Activated T-helper 17 cell treated with anti-CD3 and anti-CD28 coated beads, Interleukin-2, amount 50 U/mL, for 72 hours (primary cell): Measurements from ENCODE around the gene ACTL8. TPM values are rescaled to one million over a fixed set of nuclear protein-coding genes. Genes with fewer than 3 reads are reported as not detected.

Experiments used
- ATAC-seq: fragments of 150-1000 bp; cut with Tn5 transposase; replicated peaks from 2 replicates; pipeline ENCODE4 v1.10.0; 2021; ENCODE audit warnings: mild to moderate bottlenecking, moderate library complexity
- H3K27ac Mint-ChIP-seq: one replicate; pipeline ENCODE4 v1.8.0; 2022; ENCODE audit warnings: mixed read lengths
- H3K27me3 Mint-ChIP-seq: one replicate; pipeline ENCODE4 v1.8.0; 2022; ENCODE audit warnings: mixed read lengths
- H3K36me3 Mint-ChIP-seq: one replicate; pipeline ENCODE4 v1.8.0; 2022; ENCODE audit warnings: low read depth, mild to moderate bottlenecking, mixed read lengths
- H3K4me1 Mint-ChIP-seq: one replicate; pipeline ENCODE4 v1.8.0; 2022; ENCODE audit warnings: mixed read lengths
- H3K4me3 Mint-ChIP-seq: one replicate; pipeline ENCODE4 v1.8.0; 2022; ENCODE audit warnings: mild to moderate bottlenecking, mixed read lengths
- H3K9me3 Mint-ChIP-seq: one replicate; pipeline ENCODE4 v1.8.0; 2022; ENCODE audit warnings: mixed read lengths
- total RNA-seq, 2 donors: library from RNA; stranded (reverse); gene quantifications; one replicate each; pipeline ENCODE4 v1.2.3, GENCODE V29; 2022

Gene ACTL8
- total RNA-seq, 2 donors from 2014 or later, result 0.28 TPM; not detected in 1

- H3K36me3 Mint-ChIP-seq, result no peaks in the 10 kb centered on the region
- H3K4me3 Mint-ChIP-seq, result no peak overlapping the region
- no peak for ATAC-seq
- H3K27ac Mint-ChIP-seq, result no peak overlapping the region
- H3K27me3 Mint-ChIP-seq, result peaks cover 9% of the 10 kb centered on the region
- H3K4me1 Mint-ChIP-seq, result no peaks in the 10 kb centered on the region
- H3K9me3 Mint-ChIP-seq, result no peaks in the 10 kb centered on the region
Observed at GRCh38 chr1:17770983-17771382, 15.8 kb downstream of the ACTL8 start.

- H3K27ac Mint-ChIP-seq, result no peak overlapping the region
- no peaks in the 10 kb centered on the region for H3K9me3 Mint-ChIP-seq
- peaks cover 4% of the 10 kb centered on the region for H3K27me3 Mint-ChIP-seq
- no peaks in the 10 kb centered on the region for H3K4me1 Mint-ChIP-seq
- H3K36me3 Mint-ChIP-seq, result no peaks in the 10 kb centered on the region
- ATAC-seq, result no peak
- H3K4me3 Mint-ChIP-seq, result no peak overlapping the region
Observed at GRCh38 chr1:17772615-17773212, 17.6 kb downstream of the ACTL8 start.

- Mint-ChIP-seq H3K9me3 (no peaks in the 10 kb centered on the region), H3K4me3 (no peak overlapping the region), H3K27me3 (peaks cover 4% of the 10 kb centered on the region), H3K27ac (no peak overlapping the region), H3K36me3 (no peaks in the 10 kb centered on the region), H3K4me1 (no peaks in the 10 kb centered on the region)
- no peak for ATAC-seq
Observed at GRCh38 chr1:17773591-17774326, 18.6 kb downstream of the ACTL8 start.

GRCh38 chr1:17774452-17774851, 19.3 kb downstream of the ACTL8 start:
- H3K4me1 Mint-ChIP-seq, result no peaks in the 10 kb centered on the region
- peaks cover 7% of the 10 kb centered on the region for H3K27me3 Mint-ChIP-seq
- ATAC-seq, result no peak
- H3K27ac Mint-ChIP-seq, result no peak overlapping the region
- no peak overlapping the region for H3K4me3 Mint-ChIP-seq
- peaks cover 3% of the 10 kb centered on the region for H3K9me3 Mint-ChIP-seq
- H3K36me3 Mint-ChIP-seq, result no peaks in the 10 kb centered on the region

- peaks cover 3% of the 10 kb centered on the region for H3K9me3 Mint-ChIP-seq
- no peak for ATAC-seq
- H3K4me3 Mint-ChIP-seq, result no peak overlapping the region
- no peak overlapping the region for H3K27ac Mint-ChIP-seq
- H3K27me3 Mint-ChIP-seq, result peaks cover 8% of the 10 kb centered on the region
- H3K4me1 Mint-ChIP-seq, result no peaks in the 10 kb centered on the region
- no peaks in the 10 kb centered on the region for H3K36me3 Mint-ChIP-seq
Observed at GRCh38 chr1:17775796-17776195, 20.7 kb downstream of the ACTL8 start.

- Mint-ChIP-seq H3K27ac (no peak overlapping the region), H3K36me3 (no peaks in the 10 kb centered on the region), H3K4me3 (no peak overlapping the region), H3K9me3 (peaks cover 3% of the 10 kb centered on the region), H3K4me1 (no peaks in the 10 kb centered on the region), H3K27me3 (peaks cover 8% of the 10 kb centered on the region)
- ATAC-seq, result no peak
Observed at GRCh38 chr1:17776426-17776825, 21.3 kb downstream of the ACTL8 start.

GRCh38 chr1:17777330-17777729, 22.2 kb downstream of the ACTL8 start:
- no peaks in the 10 kb centered on the region for H3K4me1 Mint-ChIP-seq
- no peak overlapping the region for H3K27ac Mint-ChIP-seq
- ATAC-seq, result no peak
- no peaks in the 10 kb centered on the region for H3K36me3 Mint-ChIP-seq
- H3K9me3 Mint-ChIP-seq, result peaks cover 3% of the 10 kb centered on the region
- no peak overlapping the region for H3K4me3 Mint-ChIP-seq
- peaks cover 8% of the 10 kb centered on the region for H3K27me3 Mint-ChIP-seq

GRCh38 chr1:17777818-17778217, 22.7 kb downstream of the ACTL8 start:
- H3K9me3 Mint-ChIP-seq, result peaks cover 3% of the 10 kb centered on the region
- H3K4me1 Mint-ChIP-seq, result no peaks in the 10 kb centered on the region
- H3K4me3 Mint-ChIP-seq, result no peak overlapping the region
- peaks cover 8% of the 10 kb centered on the region for H3K27me3 Mint-ChIP-seq
- H3K36me3 Mint-ChIP-seq, result no peaks in the 10 kb centered on the region
- H3K27ac Mint-ChIP-seq, result no peak overlapping the region
- no peak for ATAC-seq

- Mint-ChIP-seq H3K4me1 (no peaks in the 10 kb centered on the region), H3K27ac (no peak overlapping the region), H3K27me3 (peaks cover 11% of the 10 kb centered on the region), H3K9me3 (peaks cover 7% of the 10 kb centered on the region), H3K36me3 (no peaks in the 10 kb centered on the region), H3K4me3 (no peak overlapping the region)
- no peak for ATAC-seq
Observed at GRCh38 chr1:17780916-17781315, 25.8 kb downstream of the ACTL8 start.

GRCh38 chr1:17789926-17790325, 34.8 kb downstream of the ACTL8 start:
- peaks cover 25% of the 10 kb centered on the region for H3K27me3 Mint-ChIP-seq
- no peaks in the 10 kb centered on the region for H3K36me3 Mint-ChIP-seq
- no peaks in the 10 kb centered on the region for H3K9me3 Mint-ChIP-seq
- no peaks in the 10 kb centered on the region for H3K4me1 Mint-ChIP-seq
- no peak overlapping the region for H3K4me3 Mint-ChIP-seq
- H3K27ac Mint-ChIP-seq, result no peak overlapping the region
- ATAC-seq, result no peak

- no peak for ATAC-seq
- Mint-ChIP-seq H3K27ac (no peak overlapping the region), H3K36me3 (no peaks in the 10 kb centered on the region), H3K4me3 (no peak overlapping the region), H3K4me1 (no peaks in the 10 kb centered on the region), H3K27me3 (peaks cover 25% of the 10 kb centered on the region), H3K9me3 (no peaks in the 10 kb centered on the region)
Observed at GRCh38 chr1:17790383-17791054, 35.4 kb downstream of the ACTL8 start.

GRCh38 chr1:17791055-17791390, 35.9 kb downstream of the ACTL8 start:
- ATAC-seq, result no peak
- H3K9me3 Mint-ChIP-seq, result no peaks in the 10 kb centered on the region

GRCh38 chr1:17791480-17791879, 36.3 kb downstream of the ACTL8 start:
- Mint-ChIP-seq H3K36me3 (no peaks in the 10 kb centered on the region), H3K4me3 (no peak overlapping the region), H3K9me3 (no peaks in the 10 kb centered on the region), H3K27ac (no peak overlapping the region), H3K4me1 (no peaks in the 10 kb centered on the region), H3K27me3 (peaks cover 25% of the 10 kb centered on the region)
- no peak for ATAC-seq

More at GRCh38 chr1:17791055-17791390, 35.9 kb downstream of the ACTL8 start:
- H3K4me1 Mint-ChIP-seq, result no peaks in the 10 kb centered on the region
- no peaks in the 10 kb centered on the region for H3K36me3 Mint-ChIP-seq
- H3K4me3 Mint-ChIP-seq, result no peak overlapping the region
- no peak overlapping the region for H3K27ac Mint-ChIP-seq
- H3K27me3 Mint-ChIP-seq, result peaks cover 25% of the 10 kb centered on the region

- H3K27ac Mint-ChIP-seq, result no peak overlapping the region
- peaks cover 25% of the 10 kb centered on the region for H3K27me3 Mint-ChIP-seq
- H3K4me1 Mint-ChIP-seq, result no peaks in the 10 kb centered on the region
- H3K4me3 Mint-ChIP-seq, result no peak overlapping the region
- no peaks in the 10 kb centered on the region for H3K9me3 Mint-ChIP-seq
- no peaks in the 10 kb centered on the region for H3K36me3 Mint-ChIP-seq
- no peak for ATAC-seq
Observed at GRCh38 chr1:17792421-17792820, 37.3 kb downstream of the ACTL8 start.
